Amniotic stem cell (primary cell): ENCODE measurements around the gene ZBTB20.

Experiments
- DNase-seq: peaks from one replicate; lab custom pipeline; 2025; lab: John Stamatoyannopoulos, UW

The ZBTB20 gene

GRCh38 chr3:114284644-114285043, 862.4 kb downstream of the ZBTB20 start:
- no peak for DNase-seq
